SK-N-SH treated with all-trans-retinoic acid at 6 μM for 48 hours (cell line): Measurements from ENCODE around the gene TAT.

Source experiments
- ATAC-seq: fragments of 200-7000 bp; cut with Tn5 transposase; 3 replicates; pipeline ENCODE4 v1.9.1; 2020; ENCODE audit warnings: mild to moderate bottlenecking, moderate library complexity
- BACH2 ChIP-seq: fragments of 250-450 bp; sonication (Bioruptor Pico); IDR thresholded peaks from 2 replicates; pipeline ENCODE4 v1.9.0; 2021; ENCODE audit warnings: mild to moderate bottlenecking, borderline replicate concordance
- CREB5 ChIP-seq: fragments of 250-450 bp; sonication (Bioruptor Pico); IDR thresholded peaks from 2 replicates; pipeline ENCODE4 v1.5.1; 2020; ENCODE audit warnings: low read depth, mild to moderate bottlenecking, moderate library complexity
- CSDC2 ChIP-seq: fragments of 250-450 bp; sonication (Bioruptor Pico); IDR thresholded peaks from 2 replicates; pipeline ENCODE4 v1.5.0; 2020; ENCODE audit warnings: mild to moderate bottlenecking, moderate library complexity
- CSRNP3 ChIP-seq: fragments of 250-450 bp; sonication (Bioruptor Pico); IDR thresholded peaks from 2 replicates; pipeline ENCODE4 v1.5.1; 2021; ENCODE audit warnings: mild to moderate bottlenecking, moderate library complexity
- ESRRG ChIP-seq: fragments of 250-450 bp; sonication (Bioruptor Pico); IDR thresholded peaks from 2 replicates; pipeline ENCODE4 v1.6.1; 2021; ENCODE audit warnings: mild to moderate bottlenecking
- GLIS3 ChIP-seq: fragments of 250-450 bp; sonication (Bioruptor Pico); IDR thresholded peaks from 2 replicates; pipeline ENCODE4 v1.5.0; 2020; ENCODE audit warnings: mild to moderate bottlenecking, moderate library complexity
- ISL1 ChIP-seq: fragments of 250-450 bp; sonication (Bioruptor Pico); IDR thresholded peaks from 2 replicates; pipeline ENCODE4 v2.1.2; 2022; ENCODE audit warnings: mild to moderate bottlenecking, moderate library complexity
- OSR1 ChIP-seq: fragments of 250-450 bp; sonication (Bioruptor Pico); IDR thresholded peaks from 2 replicates; pipeline ENCODE4 v1.8.0; 2022; ENCODE audit warnings: moderate library complexity, mild to moderate bottlenecking, inconsistent platforms
- PATZ1 ChIP-seq: fragments of 250-450 bp; sonication (Bioruptor Pico); IDR thresholded peaks from 2 replicates; pipeline ENCODE4 v1.8.0; 2020; ENCODE audit warnings: mild to moderate bottlenecking, moderate library complexity, borderline replicate concordance
- POU6F1 ChIP-seq: fragments of 250-450 bp; sonication (Bioruptor Pico); IDR thresholded peaks from 2 replicates; pipeline ENCODE4 v1.8.0; 2021; ENCODE audit warnings: low read depth, mild to moderate bottlenecking, moderate library complexity, borderline replicate concordance
- RARB ChIP-seq: fragments of 250-450 bp; sonication (Bioruptor Pico); IDR thresholded peaks from 2 replicates; pipeline ENCODE4 v1.8.0; 2021; ENCODE audit warnings: mild to moderate bottlenecking, moderate library complexity
- SNAI2 ChIP-seq: fragments of 250-450 bp; sonication (Bioruptor Pico); IDR thresholded peaks from 2 replicates; pipeline ENCODE4 v1.5.0; 2020; ENCODE audit warnings: mild to moderate bottlenecking, moderate library complexity
- TCF4 ChIP-seq: fragments of 250-450 bp; sonication (Bioruptor Pico); IDR thresholded peaks from 2 replicates; pipeline ENCODE4 v1.8.0; 2021; ENCODE audit warnings: mild to moderate bottlenecking, moderate library complexity, borderline replicate concordance
- TSHZ2 ChIP-seq: fragments of 250-450 bp; sonication (Bioruptor Pico); IDR thresholded peaks from 2 replicates; pipeline ENCODE4 v1.5.0; 2020; ENCODE audit warnings: mild to moderate bottlenecking, moderate library complexity
- ZC3H10 ChIP-seq: fragments of 250-450 bp; sonication (Bioruptor Pico); IDR thresholded peaks from 2 replicates; pipeline ENCODE4 v1.5.1; 2021; ENCODE audit warnings: mild to moderate bottlenecking, moderate library complexity
- ZFP3 ChIP-seq: fragments of 250-450 bp; sonication (Bioruptor Pico); IDR thresholded peaks from 2 replicates; pipeline ENCODE4 v1.5.0; 2020; ENCODE audit warnings: mild to moderate bottlenecking, moderate library complexity
- ZFP30 ChIP-seq: fragments of 450-650 bp; formaldehyde crosslinking; IDR thresholded peaks from 2 replicates; pipeline ENCODE4 v1.5.0; 2022; ENCODE audit warnings: mild to moderate bottlenecking, moderate library complexity
- ZNF565 ChIP-seq: fragments of 450-650 bp; formaldehyde crosslinking; conservative IDR thresholded peaks from 2 replicates; pipeline ENCODE4 v1.5.0; 2020; ENCODE audit warnings: low read depth, mild to moderate bottlenecking, moderate library complexity
- ZNF70 ChIP-seq: fragments of 450-650 bp; formaldehyde crosslinking; IDR thresholded peaks from 2 replicates; pipeline ENCODE4 v1.5.0; 2020; ENCODE audit warnings: mild to moderate bottlenecking, moderate library complexity
- ZNF8 ChIP-seq: fragments of 450-650 bp; formaldehyde crosslinking; IDR thresholded peaks from 2 replicates; pipeline ENCODE4 v1.5.0; 2020; ENCODE audit warnings: mild to moderate bottlenecking, moderate library complexity

TAT gene

GRCh38 chr16:71536752-71537499 lies 40.0 kb downstream of the TAT start (continued):
- TF ChIP-seq POU6F1 (CRISPR knock-in tag) = no peak
- TF ChIP-seq GLIS3 (CRISPR knock-in tag) = no peak
- no peak for TF ChIP-seq ZNF70
- TF ChIP-seq ZC3H10 (CRISPR knock-in tag) = no peak
- TF ChIP-seq ZFP30 (CRISPR knock-in tag) = no peak
- TF ChIP-seq SNAI2 (CRISPR knock-in tag) = no peak
- TF ChIP-seq ZNF8 (CRISPR knock-in tag) = no peak
- no peak for TF ChIP-seq RARB (CRISPR knock-in tag)
- no peak for TF ChIP-seq CSDC2

- ATAC-seq = no peak
- TF ChIP-seq CSRNP3 (no peak), TSHZ2 (CRISPR knock-in tag) (no peak), PATZ1 (CRISPR knock-in tag) (no peak), OSR1 (no peak), ZFP3 (CRISPR knock-in tag) (no peak), ZNF8 (CRISPR knock-in tag) (no peak), CSDC2 (no peak), ZNF70 (no peak), BACH2 (no peak), ESRRG (CRISPR knock-in tag) (no peak), ZFP30 (CRISPR knock-in tag) (no peak), TCF4 (CRISPR knock-in tag) (no peak), CREB5 (CRISPR knock-in tag) (no peak), POU6F1 (CRISPR knock-in tag) (no peak), ZC3H10 (CRISPR knock-in tag) (no peak), ZNF565 (CRISPR knock-in tag) (no peak), RARB (CRISPR knock-in tag) (no peak), ISL1 (CRISPR knock-in tag) (no peak)
Measured at GRCh38 chr16:71532366-71532765, 44.5 kb downstream of the TAT start.
